GM18499 (cell line): ENCODE measurements around the gene PRKCG.
"Not testable (repeated sequence)": the region's sequence is repeated elsewhere in the genome, so short reads cannot be mapped to it uniquely, and the experiment has no call there.

ENCODE experiments used
- ATAC-seq: cut with Tn5 transposase; IDR thresholded peaks from one replicate; pipeline ENCODE4 v1.9.1; 2021; ENCODE audit warnings: moderate number of reproducible peaks; ENCODE audit not compliant: insufficient read depth, unreplicated experiment

PRKCG gene

GRCh38 chr19:53881482-53882390, at the start of gene PRKCG:
Gene PRKCG (plus strand): TSS chr19:53882197. CDS start chr19:53882495, 298 bp downstream.
- ATAC-seq, result no peak

GRCh38 chr19:53832861-53833260, 49.1 kb upstream of the PRKCG start:
- not testable (repeated sequence) for ATAC-seq

- ATAC-seq, result not testable (repeated sequence)
Measured at GRCh38 chr19:53838446-53838845, 43.6 kb upstream of the PRKCG start.

- ATAC-seq, result not testable (repeated sequence)
Measured at GRCh38 chr19:53840241-53840640, 41.8 kb upstream of the PRKCG start.

- not testable (repeated sequence) for ATAC-seq
Measured at GRCh38 chr19:53840914-53841313, 41.1 kb upstream of the PRKCG start.

GRCh38 chr19:53844849-53845246, 37.1 kb upstream of the PRKCG start:
- ATAC-seq, result no peak

GRCh38 chr19:53847555-53847954, 34.4 kb upstream of the PRKCG start:
- no peak for ATAC-seq

- no peak for ATAC-seq
Measured at GRCh38 chr19:53849237-53849676, 32.7 kb upstream of the PRKCG start.

- ATAC-seq, result no peak
Measured at GRCh38 chr19:53853707-53854106, 28.3 kb upstream of the PRKCG start.

- ATAC-seq, result no peak
Measured at GRCh38 chr19:53864308-53864836, 17.6 kb upstream of the PRKCG start.

GRCh38 chr19:53865523-53865917, 16.5 kb upstream of the PRKCG start:
- no peak for ATAC-seq

GRCh38 chr19:53865918-53866864, 15.8 kb upstream of the PRKCG start:
- no peak for ATAC-seq

GRCh38 chr19:53866865-53867224, 15.2 kb upstream of the PRKCG start:
- no peak for ATAC-seq

- ATAC-seq, result no peak
Measured at GRCh38 chr19:53867225-53868090, 14.5 kb upstream of the PRKCG start, which contains the start of gene MYADM. Gene MYADM (plus strand): TSS chr19:53867883. CDS start chr19:53873530, 5,647 bp downstream.

GRCh38 chr19:53868091-53868891, 13.7 kb upstream of the PRKCG start:
- no peak for ATAC-seq

GRCh38 chr19:53868892-53869804, 12.8 kb upstream of the PRKCG start:
- ATAC-seq, result no peak

- ATAC-seq, result not testable (repeated sequence)
Measured at GRCh38 chr19:53869805-53870484, 12.1 kb upstream of the PRKCG start.
